ENCODE measurements around the gene GYPC.

DNA sequence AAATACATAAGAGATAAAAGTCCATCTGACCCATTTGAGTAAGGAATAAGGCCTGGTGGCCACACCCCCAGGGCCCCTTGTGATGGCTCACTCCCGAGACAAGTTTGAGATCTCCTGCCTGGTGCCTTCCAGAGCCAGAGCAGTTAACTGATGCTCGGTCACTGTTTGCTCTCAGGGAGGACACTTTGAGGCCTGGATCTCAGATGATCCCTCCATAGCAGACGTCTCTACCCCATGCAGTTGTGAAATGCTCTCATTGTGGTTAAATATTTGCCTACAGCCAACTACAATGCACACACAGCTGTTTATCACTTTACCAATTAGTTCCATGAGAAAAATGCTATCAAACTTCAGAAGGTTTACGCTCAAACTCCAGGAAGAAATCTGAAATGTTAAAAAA lies 12.3 kb downstream of the GYPC start:
- TF ChIP-seq CTCF (IDR thresholded peaks at IDR 0.05) (no peak), POLR2A (IDR thresholded peaks at IDR 0.05) (no peak)
